NCI-H446 (cell line): Measurements from ENCODE around the gene CD38.

Experiments used
- DNase-seq, 2 experiments: peaks; one replicate each; lab custom pipeline; 2025; lab: John Stamatoyannopoulos, UW

The CD38 gene

GRCh38 chr4:15868111-15868510, 90.0 kb downstream of the CD38 start:
- DNase-seq = no peak

- no peak for DNase-seq
Measured at GRCh38 chr4:15868826-15869413, 90.8 kb downstream of the CD38 start.

- DNase-seq = no peak
Measured at GRCh38 chr4:15870079-15870478, 92.0 kb downstream of the CD38 start.

GRCh38 chr4:15870921-15871664, 93.0 kb downstream of the CD38 start:
- no peak for DNase-seq

- no peak for DNase-seq
Measured at GRCh38 chr4:15873117-15873516, 95.0 kb downstream of the CD38 start.

GRCh38 chr4:15874671-15875070, 96.5 kb downstream of the CD38 start:
- DNase-seq = no peak

- DNase-seq = no peak
Measured at GRCh38 chr4:15875663-15876460, 97.7 kb downstream of the CD38 start.

- no peak for DNase-seq
Measured at GRCh38 chr4:15878011-15878410, 99.9 kb downstream of the CD38 start.

GRCh38 chr4:15881820-15882219, 103.7 kb downstream of the CD38 start:
- DNase-seq = no peak

- DNase-seq = peak; percentile 40 to 72
Measured at GRCh38 chr4:15882675-15883086, 104.6 kb downstream of the CD38 start.

- no peak for DNase-seq
Measured at GRCh38 chr4:15883610-15884243, 105.6 kb downstream of the CD38 start.

GRCh38 chr4:15884666-15885065, 106.5 kb downstream of the CD38 start:
- DNase-seq = no peak

- no peak for DNase-seq
Measured at GRCh38 chr4:15885422-15885821, 107.3 kb downstream of the CD38 start.

GRCh38 chr4:15888515-15888914, 110.4 kb downstream of the CD38 start:
- no peak for DNase-seq

GRCh38 chr4:15890246-15890829, 112.2 kb downstream of the CD38 start:
- DNase-seq = no peak

GRCh38 chr4:15891312-15891711, 113.2 kb downstream of the CD38 start:
- no peak for DNase-seq

GRCh38 chr4:15893962-15894361, 115.8 kb downstream of the CD38 start:
- no peak for DNase-seq

GRCh38 chr4:15894393-15894792, 116.3 kb downstream of the CD38 start:
- DNase-seq = no peak

- DNase-seq = peak in 1 of 2 experiments; percentile 67
Measured at GRCh38 chr4:15894921-15895916, 117.1 kb downstream of the CD38 start.

- DNase-seq = no peak
Measured at GRCh38 chr4:15897577-15897976, 119.4 kb downstream of the CD38 start.

- DNase-seq = peak; percentile 68 to 75
Measured at GRCh38 chr4:15898902-15899301, 120.8 kb downstream of the CD38 start.
